GM18870 (cell line): ENCODE results near the gene INTS11.

Source experiments
- ATAC-seq: cut with Tn5 transposase; IDR thresholded peaks from one replicate; pipeline ENCODE4 v1.9.1; 2021; ENCODE audit warnings: moderate library complexity; ENCODE audit not compliant: unreplicated experiment

Gene INTS11

GRCh38 chr1:1345384-1345783, 20.9 kb upstream of the INTS11 start:
- no peak for ATAC-seq

GRCh38 chr1:1344655-1345361, 20.3 kb upstream of the INTS11 start:
- ATAC-seq, result no peak

GRCh38 chr1:1343811-1344421, 19.5 kb upstream of the INTS11 start:
- ATAC-seq, result no peak

GRCh38 chr1:1342584-1343115, 18.2 kb upstream of the INTS11 start:
- ATAC-seq, result no peak

- no peak for ATAC-seq
Measured at GRCh38 chr1:1342061-1342562, 17.7 kb upstream of the INTS11 start.

DNA sequence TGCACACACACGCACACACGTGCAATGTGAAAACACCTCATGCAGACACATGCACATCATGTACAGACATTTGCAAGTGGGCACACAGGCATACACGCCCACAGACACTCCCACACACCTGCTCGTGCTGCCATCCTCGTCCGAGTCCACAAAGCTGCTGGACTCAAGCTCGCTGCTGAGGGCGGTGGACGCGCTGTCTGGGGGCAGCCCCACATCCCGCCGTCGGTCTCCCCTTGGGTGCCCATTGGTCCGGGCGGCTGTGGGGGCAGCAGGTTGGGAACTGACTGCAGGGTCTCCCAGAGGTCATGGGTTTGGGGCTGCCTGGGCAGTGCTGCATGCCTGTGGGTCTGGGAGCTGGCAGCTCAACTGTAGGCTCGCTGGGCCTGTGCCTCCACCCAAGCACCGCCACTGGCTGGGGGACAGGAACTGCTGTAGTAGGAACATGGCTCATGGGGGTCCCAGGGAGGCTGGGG, 17.1 kb upstream of the INTS11 start:
- ATAC-seq, result no peak

GRCh38 chr1:1340791-1341548, 16.5 kb upstream of the INTS11 start:
- no peak for ATAC-seq

DNA sequence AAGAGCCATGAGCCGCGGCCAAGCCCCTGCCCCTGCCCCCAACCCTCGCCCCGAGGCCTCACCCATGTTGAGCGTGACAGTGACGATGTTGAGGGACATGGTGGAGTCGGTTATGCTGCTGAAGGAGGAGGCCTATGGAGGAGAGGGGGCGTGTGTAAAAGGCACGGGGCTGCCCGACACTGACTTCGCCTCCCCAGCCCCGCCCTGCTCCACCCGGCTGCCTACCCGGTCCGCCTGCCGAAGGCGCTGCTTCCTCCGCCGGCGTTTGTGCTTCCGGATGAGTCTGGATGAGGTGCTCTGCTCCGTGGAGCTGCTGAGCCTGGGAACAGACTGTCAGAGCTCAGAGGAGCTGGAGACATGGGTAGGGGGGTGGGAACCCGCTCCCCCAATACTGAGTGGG, 15.7 kb upstream of the INTS11 start:
- ATAC-seq, result no peak

DNA sequence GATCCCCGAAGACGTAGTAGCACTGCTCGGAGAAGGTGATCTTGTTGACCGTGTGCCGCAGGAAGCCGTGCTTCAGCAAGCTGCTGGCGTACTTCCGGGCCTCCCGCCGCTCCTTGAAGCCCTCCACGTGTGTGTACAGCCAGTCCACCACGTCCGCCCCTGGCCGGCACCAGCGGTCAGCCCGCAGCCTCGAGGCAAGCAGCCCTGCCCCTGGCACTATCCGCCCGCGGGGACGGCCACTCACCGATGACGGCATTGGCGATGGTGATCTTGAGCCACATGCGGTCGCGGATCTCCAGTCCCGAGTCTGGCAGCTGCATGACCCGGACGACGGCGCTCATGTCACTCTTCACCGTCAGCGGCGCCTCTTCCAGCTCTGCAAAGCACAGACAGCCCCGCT, 13.8 kb upstream of the INTS11 start:
- no peak for ATAC-seq

DNA sequence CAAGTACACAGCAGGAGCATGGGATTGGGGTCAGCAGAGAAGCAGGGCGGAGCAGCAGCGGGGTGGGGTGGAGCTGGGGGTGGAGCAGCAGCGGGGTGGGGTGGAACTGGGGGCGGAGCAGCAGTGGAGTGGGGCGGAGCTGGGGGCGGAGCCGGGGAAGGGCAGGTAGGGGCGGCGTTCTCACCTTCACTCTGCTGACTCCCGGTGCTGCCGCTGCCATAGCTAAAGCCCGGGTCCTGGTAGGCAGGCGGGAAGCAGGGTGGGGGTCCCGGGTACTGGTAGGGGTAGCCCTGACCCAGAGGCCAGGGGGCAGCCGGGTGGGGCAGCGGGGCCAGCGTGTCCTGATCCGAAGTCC, 13.3 kb upstream of the INTS11 start:
- ATAC-seq, result no peak

DNA sequence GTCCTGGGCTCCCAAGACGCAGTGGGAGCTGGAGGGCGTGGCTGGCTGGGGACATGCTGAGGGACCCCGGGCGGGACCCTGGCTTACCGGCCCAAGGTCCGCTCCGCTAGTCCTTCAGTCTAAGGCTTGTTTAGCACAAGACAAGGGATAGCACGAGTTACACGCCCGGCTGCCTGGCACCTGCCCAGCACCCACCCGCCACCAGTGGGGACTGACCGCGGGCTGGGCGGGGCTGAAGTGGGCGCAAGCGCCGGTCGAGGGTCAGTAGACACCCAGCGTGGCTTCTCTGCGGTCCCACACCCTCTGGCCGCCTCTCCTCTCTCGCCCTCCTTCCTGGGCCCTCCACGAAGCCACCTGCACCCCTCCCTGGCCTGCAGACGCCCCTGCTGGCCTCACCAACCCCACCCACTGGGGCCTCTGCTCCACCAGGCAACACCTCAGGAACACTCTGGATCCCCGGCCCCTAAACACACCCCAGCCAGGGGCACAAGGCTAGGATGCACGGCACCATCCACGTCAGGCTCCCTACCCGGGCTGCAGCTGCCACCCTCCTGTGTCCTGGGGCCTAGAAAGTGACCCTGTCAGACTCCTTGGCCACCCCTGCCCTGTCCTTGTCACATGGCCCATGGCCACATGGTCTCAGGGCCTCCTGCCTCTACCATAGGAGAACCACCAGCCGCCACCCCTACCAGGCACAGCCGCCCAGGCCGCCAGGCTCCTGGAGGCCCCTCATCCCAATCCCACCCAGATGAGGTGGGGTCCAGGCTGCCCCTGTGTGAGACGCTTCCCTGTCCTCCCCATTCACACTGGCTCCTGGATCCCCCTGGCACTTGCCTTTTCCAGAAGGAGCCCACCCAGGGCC, 12.7 kb upstream of the INTS11 start:
- no peak for ATAC-seq

DNA sequence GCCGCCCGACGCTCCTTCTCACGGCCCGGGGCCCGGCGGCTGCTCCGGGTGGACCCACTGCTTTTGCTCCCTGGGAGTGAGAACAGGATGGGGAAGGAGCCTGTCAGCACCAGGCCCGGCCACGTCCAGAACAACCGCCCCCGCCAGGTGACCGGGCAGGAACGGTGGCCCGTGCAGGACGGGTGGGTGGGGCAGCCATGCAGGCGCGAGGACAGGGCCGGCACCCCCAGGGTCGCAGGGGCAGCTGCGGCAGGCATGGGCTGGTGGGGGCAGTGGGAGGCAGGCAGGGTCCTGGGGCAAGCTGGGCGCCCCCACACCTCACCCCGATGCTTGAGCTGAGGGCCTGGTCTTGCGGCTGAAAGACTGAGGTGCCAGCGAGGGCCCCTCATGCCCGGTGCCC, 12.0 kb upstream of the INTS11 start:
- no peak for ATAC-seq

GRCh38 chr1:1335792-1336248, 11.4 kb upstream of the INTS11 start:
- no peak for ATAC-seq

GRCh38 chr1:1335283-1335682, 10.8 kb upstream of the INTS11 start:
- no peak for ATAC-seq

DNA sequence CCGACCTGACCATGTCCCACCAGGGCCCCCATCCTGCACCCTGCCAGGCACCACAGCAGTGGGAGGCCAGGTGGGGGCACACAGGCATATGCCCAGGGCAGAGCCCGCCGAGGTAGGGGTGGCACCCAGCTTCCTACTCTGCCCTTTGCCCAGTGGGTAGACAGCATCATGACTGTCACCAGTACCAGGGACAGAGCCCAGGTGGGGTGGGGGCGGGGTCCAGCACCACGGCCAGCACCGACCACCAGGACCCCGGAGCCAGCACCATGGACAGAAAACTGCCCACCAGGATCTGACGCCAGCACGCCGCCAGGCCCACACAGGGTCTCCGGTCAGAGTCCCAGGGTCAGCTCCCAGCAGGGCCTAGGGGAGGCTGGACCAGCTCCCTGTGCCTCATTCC, 10.4 kb upstream of the INTS11 start:
- ATAC-seq, result no peak

- ATAC-seq, result no peak
Measured at GRCh38 chr1:1333551-1334241, 9.2 kb upstream of the INTS11 start.

DNA sequence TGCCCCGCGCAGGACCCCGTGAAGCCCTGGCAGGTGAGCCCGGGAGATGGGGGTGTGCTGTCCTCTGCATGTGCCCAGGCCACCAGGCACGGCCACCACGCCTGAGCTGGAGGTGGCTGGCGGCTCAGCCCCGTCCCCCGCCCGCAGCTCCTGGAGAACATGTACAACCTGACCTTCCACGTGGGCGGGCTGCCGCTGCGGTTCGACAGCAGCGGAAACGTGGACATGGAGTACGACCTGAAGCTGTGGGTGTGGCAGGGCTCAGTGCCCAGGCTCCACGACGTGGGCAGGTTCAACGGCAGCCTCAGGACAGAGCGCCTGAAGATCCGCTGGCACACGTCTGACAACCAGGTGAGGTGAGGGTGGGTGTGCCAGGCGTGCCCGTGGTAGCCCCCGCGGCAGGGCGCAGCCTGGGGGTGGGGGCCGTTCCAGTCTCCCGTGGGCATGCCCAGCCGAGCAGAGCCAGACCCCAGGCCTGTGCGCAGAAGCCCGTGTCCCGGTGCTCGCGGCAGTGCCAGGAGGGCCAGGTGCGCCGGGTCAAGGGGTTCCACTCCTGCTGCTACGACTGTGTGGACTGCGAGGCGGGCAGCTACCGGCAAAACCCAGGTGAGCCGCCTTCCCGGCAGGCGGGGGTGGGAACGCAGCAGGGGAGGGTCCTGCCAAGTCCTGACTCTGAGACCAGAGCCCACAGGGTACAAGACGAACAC, 8.5 kb upstream of the INTS11 start:
- no peak for ATAC-seq

- ATAC-seq, result no peak
Measured at GRCh38 chr1:1332031-1332755, 7.7 kb upstream of the INTS11 start.
